NT2/D1 (cell line): ENCODE measurements around the gene ATG2B.

Source experiments
- SUZ12 ChIP-seq: IDR thresholded peaks from 2 replicates; pipeline ENCODE4 v1.6.1; 2011; ENCODE audit not compliant: insufficient read length, insufficient read depth; ENCODE audit errors: extremely low read depth
- YY1 ChIP-seq: IDR thresholded peaks from 2 replicates; pipeline ENCODE4 v1.6.1; 2011; ENCODE audit not compliant: insufficient read length, insufficient read depth

- TF ChIP-seq YY1 (no peak), SUZ12 (no peak)
Measured at GRCh38 chr14:96385385-96385784, 22.2 kb upstream of the ATG2B start.
